ENCODE measurements around the gene EIF5A. TPM values are rescaled to one million over a fixed set of nuclear protein-coding genes. Genes with fewer than 3 reads are reported as not detected.

Gene EIF5A
- total and polyA plus RNA-seq, 9 of the 15 experiments (the other 6 are each of a cell fraction or from before 2014, with no cell fraction given): 22.9 to 1,163 (median 772) TPM

DNA sequence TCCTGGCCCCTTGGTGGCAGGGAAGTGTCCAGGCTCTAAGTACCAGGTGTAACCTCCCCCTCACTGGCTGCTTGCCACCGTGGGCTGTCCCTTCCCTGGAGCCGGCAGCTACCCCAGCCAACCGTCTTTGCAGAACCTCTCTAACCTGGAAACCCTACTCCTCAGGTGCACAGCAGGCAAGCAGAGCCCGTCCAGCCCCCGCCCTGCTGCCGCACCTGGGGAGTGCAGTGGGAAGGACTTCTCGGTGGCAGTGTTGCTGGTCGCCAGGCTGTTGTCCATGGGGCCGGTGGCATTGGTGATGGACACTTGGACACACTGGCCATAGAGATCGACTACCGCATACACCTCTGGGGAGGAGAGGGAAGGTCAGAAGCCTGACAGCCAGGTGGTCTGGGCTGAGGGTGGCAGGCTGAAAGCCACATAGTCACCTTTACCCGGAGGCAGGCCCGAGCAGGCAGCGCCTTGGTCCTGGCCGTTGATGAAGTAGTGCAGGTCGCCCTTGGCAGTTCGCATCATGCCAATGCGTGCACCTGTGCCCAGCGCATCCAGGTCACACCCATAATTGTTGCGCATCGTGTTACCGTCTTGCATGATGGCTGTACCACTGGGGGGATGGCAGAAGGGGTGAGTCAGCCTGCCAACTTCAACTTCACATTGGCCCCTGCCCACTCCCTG, 15.2 kb downstream of the EIF5A start:
- no peaks in the 10 kb centered on the region for H3K9me1 ChIP-seq (ENCODE audit: control insufficient read depth, insufficient read depth, low read length)
- no peak overlapping the region; a peak in 1 of 4 replicates for H3K9ac ChIP-seq (ENCODE audit: insufficient read depth in 1 of 2, low read depth in 2 of 2, low read length in 2 of 2)
- no peak overlapping the region for H3K4me2 ChIP-seq (ENCODE audit: insufficient read depth, low read length)
- no peak overlapping the region for H3K27ac ChIP-seq (ENCODE audit: extremely low read depth, low read depth, low read length)
- no peak for DNase-seq (ENCODE audit: extremely low read depth in 1 of 4, low spot score in 3 of 4)
- no peak for FAIRE-seq
- peaks cover 81% of the 10 kb centered on the region; the same call in 2 of the 3 replicates for H3K36me3 ChIP-seq (ENCODE audit: control insufficient read depth, insufficient read depth, low read length)
- BruUV-seq (replicated peaks): no TSS peak
- POLR2A ChIA-PET: no interaction called here
- H3K4me1 ChIP-seq (replicated peaks in 1 of 2; ENCODE audit: control insufficient read depth in 2 of 2, insufficient read depth in 2 of 2, low read length in 2 of 2): peaks cover 0 to 17% of the 10 kb centered on the region in 2 experiments; a peak in 2 of 5 replicates
- H2AFZ ChIP-seq (ENCODE audit: low read depth, low read length): no peak overlapping the region
- H4K20me1 ChIP-seq (replicated peaks; ENCODE audit: control insufficient read depth, insufficient read depth, low read length): no peaks in the 10 kb centered on the region
- H3K4me3 ChIP-seq: no peak overlapping the region
- no peak for ATAC-seq
- peaks cover 3% of the 10 kb centered on the region; the same call in 2 of the 3 replicates for H3K79me2 ChIP-seq (ENCODE audit: control insufficient read depth, insufficient read depth, low read length)
- intact Hi-C loops (cut with micrococcal nuclease): no loop called here
- WGBS (ENCODE audit: insufficient coverage, low coverage, missing lambda C conversion rate): 97% methylated on average over 8 of the region's 22 CpGs
- in situ Hi-C loops (cut with MboI): no loop called here
- no peaks in the 10 kb centered on the region for H3K9me3 ChIP-seq (replicated peaks; ENCODE audit: control insufficient read depth, insufficient read depth, low read depth, low read length)
- CTCF ChIA-PET (ENCODE audit: low intra/inter-chr PET ratio): interaction anchor here (2.4 kb wide), 1 partner anchor 23 kb away, joined by 13 read pairs; no protein-coding TSS in a partner anchor
- H3K27me3 ChIP-seq (ENCODE audit: control insufficient read depth in 2 of 2, insufficient read depth in 2 of 2, low read length in 2 of 2): no peaks in the 10 kb centered on the region
- no peak for TF ChIP-seq REST (IDR thresholded peaks at IDR 0.05; ENCODE audit: borderline replicate concordance)
- TF ChIP-seq REST (CRISPR knock-in tag; IDR thresholded peaks at IDR 0.05; ENCODE audit: low read depth): no peak
- no peak for TF ChIP-seq THRAP3 (IDR thresholded peaks at IDR 0.05; ENCODE audit: borderline replicate concordance)
- TF ChIP-seq EZH2 (IDR thresholded peaks at IDR 0.05; ENCODE audit: borderline replicate concordance, low read depth, low read length): no peak
- no peak for TF ChIP-seq HINFP (tag; conservative IDR thresholded peaks at IDR 0.05; ENCODE audit: low read depth)
